AG04449 (cell line): ENCODE measurements around the gene OSCP1.

Experiments
- CTCF ChIA-PET: fragments of 350-600 bp; formaldehyde crosslinking; extraction: SDS; loops from one replicate; lab custom pipeline; 2021; ENCODE audit warnings: antibody characterized with exemption; lab: Yijun Ruan, JAX
- POLR2A ChIA-PET: fragments of 400-600, 350-600 bp; formaldehyde crosslinking; extraction: SDS; loops from one replicate; lab custom pipeline; 2020; ENCODE audit warnings: antibody characterized with exemption, inconsistent platforms; lab: Yijun Ruan, JAX
- DNase-seq: peaks from one replicate; pipeline ENCODE4 v3.0.0-alpha.2; 2010; ENCODE audit warnings: low read depth, low spot score
- H3K4me3 ChIP-seq: 2 replicates; pipeline ENCODE4 v1.5.1; 2011; ENCODE audit warnings: low read depth, mild to moderate bottlenecking, control low read depth, low read length
- CTCF ChIP-seq: IDR thresholded peaks from one replicate; pipeline ENCODE4 v1.5.1; 2011; ENCODE audit warnings: mild to moderate bottlenecking, moderate library complexity, low read length, control low read depth, inconsistent platforms; ENCODE audit not compliant: insufficient read depth; ENCODE audit errors: missing control alignments

Gene OSCP1

GRCh38 chr1:36463463-36463802 is 13.2 kb upstream of the OSCP1 start:
- POLR2A ChIA-PET, result interaction anchor here (1.3 to 1.4 kb wide), 2 partner anchors 9 to 13 kb away, joined by 4 to 16 read pairs; partner anchors contain the start of gene OSCP1
- no peak for DNase-seq
- CTCF ChIA-PET, result interaction anchor here (1.2 kb wide), 1 partner anchor 14 kb away, joined by 5 read pairs; the partner anchor contains the start of gene OSCP1
- H3K4me3 ChIP-seq, result peak overlapping the region; percentile 85
- TF ChIP-seq CTCF, result no peak

GRCh38 chr1:36458910-36459309 is 8.7 kb upstream of the OSCP1 start:
- no peak for TF ChIP-seq CTCF
- DNase-seq, result no peak
- POLR2A ChIA-PET, result no interaction called here
- CTCF ChIA-PET, result no interaction called here
- no peak overlapping the region for H3K4me3 ChIP-seq

- no peak overlapping the region for H3K4me3 ChIP-seq
- CTCF ChIA-PET, result no interaction called here
- no peak for TF ChIP-seq CTCF
- POLR2A ChIA-PET, result no interaction called here
- DNase-seq, result no peak
Observed at GRCh38 chr1:36457691-36458090, 7.4 kb upstream of the OSCP1 start.

DNA sequence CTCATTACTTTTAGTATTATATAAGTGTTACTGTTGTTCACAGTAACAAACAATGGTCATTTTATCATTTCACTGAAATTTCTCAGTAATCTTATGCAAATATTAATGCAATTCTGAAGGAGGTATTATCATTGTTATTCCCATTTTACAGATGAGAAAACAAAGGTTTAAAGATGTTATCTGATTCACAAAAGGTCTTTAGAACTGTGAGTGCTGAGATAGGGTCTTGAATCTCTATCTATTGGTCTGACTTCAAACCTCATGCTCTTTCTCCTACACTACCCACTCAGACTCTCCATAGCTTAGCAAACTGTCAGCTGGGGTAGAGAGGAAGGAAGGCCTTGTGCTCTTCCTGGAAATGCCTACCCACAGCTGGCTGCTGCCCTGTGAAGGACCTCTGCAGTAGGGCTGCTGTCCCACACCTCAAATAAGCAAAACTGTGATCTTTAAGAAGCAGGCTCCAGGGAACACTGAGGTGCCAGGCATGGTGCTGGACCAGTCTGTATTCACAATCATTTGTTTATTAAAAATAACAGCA is 6.2 kb upstream of the OSCP1 start:
- no peak overlapping the region for H3K4me3 ChIP-seq
- no peak for TF ChIP-seq CTCF
- no peak for DNase-seq
- ChIA-PET POLR2A (no interaction called here), CTCF (no interaction called here)

- H3K4me3 ChIP-seq, result no peak overlapping the region
- DNase-seq, result no peak
- ChIA-PET CTCF (interaction anchor here (1.3 kb wide), 1 partner anchor 9 kb away, joined by 4 read pairs; the partner anchor contains the start of gene MRPS15), POLR2A (no interaction called here)
- no peak for TF ChIP-seq CTCF
Observed at GRCh38 chr1:36455386-36455785, 5.1 kb upstream of the OSCP1 start.

DNA sequence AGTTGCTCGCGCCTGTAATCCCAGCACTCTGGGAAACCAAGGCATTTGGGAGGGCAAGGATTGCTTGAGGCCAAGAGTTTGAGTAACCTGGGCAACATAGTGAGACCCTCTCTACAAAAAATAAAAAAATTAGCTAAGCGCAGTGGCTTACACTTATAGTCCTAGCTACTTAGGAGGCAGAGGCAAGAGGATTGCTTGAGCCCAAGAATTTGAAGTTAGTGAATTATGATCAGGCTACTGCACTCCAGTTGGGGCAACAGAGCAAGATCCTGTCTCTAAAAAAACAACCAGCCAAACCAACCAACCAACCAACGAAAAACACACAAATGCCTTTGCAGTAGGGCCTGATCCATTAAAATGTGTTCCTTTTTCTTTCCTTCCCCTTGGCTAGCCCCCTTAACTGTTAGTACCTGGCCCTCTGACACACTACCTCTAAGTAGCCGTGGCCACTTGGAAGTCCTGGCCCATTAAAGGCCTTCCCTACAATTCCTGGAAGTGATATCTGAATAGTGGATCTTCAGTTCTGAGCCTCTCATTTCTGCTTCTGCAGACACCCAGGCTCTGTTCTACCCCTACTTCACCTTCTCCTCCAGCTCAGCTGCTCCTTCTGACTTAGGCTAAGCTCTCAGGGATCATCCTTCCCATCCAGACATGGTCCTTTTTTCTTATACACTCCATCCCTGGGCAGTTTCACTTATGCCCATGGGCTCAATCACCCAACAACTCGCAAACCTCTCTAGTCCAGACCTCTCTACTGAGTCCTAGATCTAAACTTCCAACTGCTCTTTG is 3.5 kb upstream of the OSCP1 start:
- TF ChIP-seq CTCF, result no peak
- POLR2A ChIA-PET, result interaction anchor here (0.7 to 1.1 kb wide), 2 partner anchors 10 to 11 kb away, joined by 3 to 4 read pairs; partner anchors contain the start of gene MRPS15
- DNase-seq, result no peak
- H3K4me3 ChIP-seq, result no peak overlapping the region
- CTCF ChIA-PET, result no interaction called here
